SK-N-SH (cell line): ENCODE measurements around the gene CTNNA3. TPM values are rescaled to one million over a fixed set of nuclear protein-coding genes. Genes with fewer than 3 reads are reported as not detected.

ENCODE experiments used
- CTCF ChIA-PET: fragments of 300-600, 350-600 bp; formaldehyde crosslinking; extraction: SDS; loops from one replicate; lab custom pipeline; 2021; lab: Yijun Ruan, JAX
- POLR2A ChIA-PET: fragments of 350-600 bp; sonication (Branson Sonifier 250); formaldehyde crosslinking; extraction: SDS; loops from one replicate; lab custom pipeline; 2020; ENCODE audit warnings: antibody characterized with exemption, inconsistent platforms; lab: Yijun Ruan, JAX
- DNase-seq: peaks from one replicate; pipeline ENCODE4 v3.0.0; 2012
- H2AFZ ChIP-seq: fragments of 200-600 bp; sonication (generic); 2 replicates; pipeline ENCODE4 v1.8.1; 2016; ENCODE audit warnings: antibody characterized with exemption, mild to moderate bottlenecking, low read depth
- H3F3A ChIP-seq: fragments of 200-600 bp; sonication (generic); replicated peaks from 2 replicates; pipeline ENCODE3; 2016; ENCODE audit warnings: antibody characterized with exemption, mild to moderate bottlenecking; ENCODE audit not compliant: insufficient read depth
- H3K27ac ChIP-seq, 2 experiments: fragments of 200-500 bp in 1 of 2; fragments of 200-600 bp in 1 of 2; sonication (Bioruptor generic) in 1 of 2; sonication (generic), shearing (Covaris generic) in 1 of 2; 2 replicates each; pipeline versions ENCODE4 v1.5.1 to v1.6.1; 2014 to 2016; ENCODE audit warnings: low read depth in 2 of 2, inconsistent platforms in 1 of 2, low read length in 1 of 2, mild to moderate bottlenecking in 1 of 2, mixed read lengths in 1 of 2
- H3K27me3 ChIP-seq: fragments of 200-600 bp; sonication (generic), shearing (Covaris generic); 2 replicates; pipeline ENCODE4 v1.6.1; 2016; ENCODE audit warnings: mixed run types; ENCODE audit not compliant: insufficient read depth
- H3K36me3 ChIP-seq, 2 experiments: fragments of 200-500 bp in 1 of 2; fragments of 200-600 bp in 1 of 2; sonication (Bioruptor generic) in 1 of 2; sonication (generic) in 1 of 2; replicated peaks in 1 of 2; 2 replicates each; pipeline versions ENCODE3 to v1.5.1; 2014 to 2016; ENCODE audit warnings: low read length in 1 of 2, mild to moderate bottlenecking in 1 of 2; ENCODE audit not compliant: insufficient read depth in 2 of 2, control insufficient read depth in 1 of 2
- H3K4me1 ChIP-seq, 2 experiments: fragments of 200-500 bp in 1 of 2; fragments of 200-600 bp in 1 of 2; sonication (Bioruptor generic) in 1 of 2; sonication (generic), shearing (Covaris generic) in 1 of 2; 2 replicates each; pipeline versions ENCODE4 v1.5.1 to v1.6.1; 2014 to 2016; ENCODE audit warnings: low read depth in 1 of 2, low read length in 1 of 2, mixed run types in 1 of 2; ENCODE audit not compliant: insufficient read depth in 2 of 2, control insufficient read depth in 1 of 2
- H3K4me2 ChIP-seq: fragments of 200-600 bp; sonication (generic), shearing (Covaris generic); 2 replicates; pipeline ENCODE4 v1.6.1; 2017; ENCODE audit warnings: mixed run types
- H3K4me3 ChIP-seq, 2 experiments: fragments of 200-500 bp in 1 of 2; fragments of 200-600 bp in 1 of 2; sonication (Bioruptor generic) in 1 of 2; sonication (generic), shearing (Covaris generic) in 1 of 2; 2 replicates each; pipeline versions ENCODE4 v1.5.1 to v1.8.1; 2014 to 2016; ENCODE audit warnings: low read depth in 2 of 2, inconsistent platforms in 1 of 2, low read length in 1 of 2, mild to moderate bottlenecking in 1 of 2, mixed read lengths in 1 of 2, moderate library complexity in 1 of 2
- H3K79me2 ChIP-seq: fragments of 200-600 bp; sonication (generic); 2 replicates; pipeline ENCODE4 v1.8.1; 2017; ENCODE audit warnings: mild to moderate bottlenecking; ENCODE audit not compliant: insufficient read depth
- H3K9ac ChIP-seq: fragments of 200-600 bp; sonication (generic); 2 replicates; pipeline ENCODE4 v1.6.1; 2017; ENCODE audit warnings: mixed run types
- H3K9me2 ChIP-seq: fragments of 200-600 bp; sonication (generic); 2 replicates; pipeline ENCODE4 v1.6.1; 2017; ENCODE audit warnings: mixed run types
- H3K9me3 ChIP-seq: fragments of 200-600 bp; sonication (generic); 2 replicates; pipeline ENCODE4 v1.6.1; 2017; ENCODE audit warnings: mixed run types, mild to moderate bottlenecking, moderate library complexity
- H4K20me1 ChIP-seq: fragments of 200-600 bp; sonication (generic); 2 replicates; pipeline ENCODE4 v1.6.1; 2017; ENCODE audit warnings: mild to moderate bottlenecking, mixed run types; ENCODE audit not compliant: insufficient read depth
- ELF1 ChIP-seq: IDR thresholded peaks from 2 replicates; pipeline ENCODE4 v1.4.0; 2012
- FOSL2 ChIP-seq: IDR thresholded peaks from 2 replicates; pipeline ENCODE4 v1.4.0; 2012; ENCODE audit warnings: low read depth, mild to moderate bottlenecking, moderate library complexity, borderline replicate concordance
- FOXJ3 ChIP-seq: sonication (generic); formaldehyde crosslinking; IDR thresholded peaks from 2 replicates; pipeline ENCODE4 v1.5.1; 2020; ENCODE audit warnings: mild to moderate bottlenecking, missing genetic modification reagents
- JUND ChIP-seq: IDR thresholded peaks from 2 replicates; pipeline ENCODE4 v1.4.0; 2012
- MEF2A ChIP-seq: IDR thresholded peaks from 2 replicates; pipeline ENCODE4 v1.4.0; 2012; ENCODE audit warnings: low read depth, borderline replicate concordance
- MXI1 ChIP-seq: IDR thresholded peaks from 2 replicates; pipeline ENCODE4 v1.6.1; 2012; ENCODE audit warnings: mild to moderate bottlenecking, low read depth, low read length, improper control_type of control experiment
- NRF1 ChIP-seq: IDR thresholded peaks from 2 replicates; pipeline ENCODE4 v1.6.1; 2012; ENCODE audit warnings: low read depth, mild to moderate bottlenecking, low read length
- POLR2AphosphoS5 ChIP-seq: IDR thresholded peaks from 2 replicates; pipeline ENCODE4 v1.6.1; 2012; ENCODE audit warnings: low read depth, low read length
- RAD21 ChIP-seq: IDR thresholded peaks from 2 replicates; pipeline ENCODE4 v1.6.1; 2012; ENCODE audit warnings: mild to moderate bottlenecking, low read length
- RCOR1 ChIP-seq: fragments of 150-350 bp; IDR thresholded peaks from 2 replicates; pipeline ENCODE4 v1.6.1; 2017; ENCODE audit warnings: antibody characterized with exemption, low read length
- REST ChIP-seq: IDR thresholded peaks from 2 replicates; pipeline ENCODE4 v1.6.1; 2012; ENCODE audit warnings: mild to moderate bottlenecking, low read depth, low read length, moderate library complexity
- RFX5 ChIP-seq: IDR thresholded peaks from 2 replicates; pipeline ENCODE4 v1.6.1; 2012; ENCODE audit warnings: mild to moderate bottlenecking, improper control_type of control experiment, low read length
- RXRA ChIP-seq: IDR thresholded peaks from 2 replicates; pipeline ENCODE4 v1.4.0; 2012; ENCODE audit warnings: low read depth, mild to moderate bottlenecking, borderline replicate concordance
- SIN3A ChIP-seq: IDR thresholded peaks from 2 replicates; pipeline ENCODE4 v1.6.1; 2012; ENCODE audit warnings: low read depth, mild to moderate bottlenecking, low read length, moderate library complexity, borderline replicate concordance
- TCF12 ChIP-seq: IDR thresholded peaks from 2 replicates; pipeline ENCODE4 v1.4.0; 2012
- TEAD4 ChIP-seq: IDR thresholded peaks from 2 replicates; pipeline ENCODE4 v1.4.0; 2012; ENCODE audit warnings: mild to moderate bottlenecking, borderline replicate concordance; ENCODE audit not compliant: insufficient read depth
- WGBS: methylation state at CpG from one replicate; pipeline ENCODE4 v1.1.6; 2017; ENCODE audit warnings: low lambda C conversion rate; 5-methylcytosine and 5-hydroxymethylcytosine counted together
- polyA plus RNA-seq, 3 experiments: library from polyadenylated mRNA; depleted of rRNA; stranded (reverse); fragments of >200 nt; gene quantifications; 2 replicates each; pipeline ENCODE4 v1.2.3, GENCODE V29; 2012
- TF ChIP-seq, protein P1 (sequence below): IDR thresholded peaks from 2 replicates; pipeline ENCODE4; 2012
- TF ChIP-seq, protein P2 (sequence below): fragments of 200-600 bp; sonication (generic); IDR thresholded peaks from 2 replicates; pipeline ENCODE4 v1.6.1; 2017; ENCODE audit warnings: antibody characterized with exemption, mild to moderate bottlenecking, moderate library complexity
- TF ChIP-seq, protein P3 (sequence below): fragments of 150-350 bp; IDR thresholded peaks from 2 replicates; pipeline ENCODE4 v1.6.1; 2017; ENCODE audit warnings: antibody characterized with exemption, low read length, low read depth, borderline replicate concordance

Gene CTNNA3
- polyA plus RNA-seq, 1 of the 3 experiments (the other 2 are of a cell fraction) = not detected

DNA sequence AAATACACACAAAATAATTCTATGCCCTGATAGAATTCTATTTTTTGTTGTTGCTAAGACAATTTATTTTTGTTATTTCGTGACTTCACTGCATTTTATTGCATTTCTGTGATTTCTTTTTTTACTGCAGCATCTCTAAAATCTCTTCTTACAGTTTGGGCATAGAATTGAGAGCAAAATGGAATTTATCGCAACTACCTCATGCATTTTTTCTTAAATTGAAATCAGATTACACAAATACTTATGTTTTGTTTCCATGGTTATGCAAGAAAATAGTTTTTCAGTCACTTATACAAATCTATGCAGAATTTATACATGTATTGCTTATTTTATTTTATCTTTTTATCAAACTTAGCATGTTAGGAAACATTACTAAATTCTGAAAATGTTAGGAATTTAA, 1552.0 kb downstream of the CTNNA3 start:
- no peaks in the 10 kb centered on the region for H3K4me1 ChIP-seq
- TF ChIP-seq, protein P1, sequence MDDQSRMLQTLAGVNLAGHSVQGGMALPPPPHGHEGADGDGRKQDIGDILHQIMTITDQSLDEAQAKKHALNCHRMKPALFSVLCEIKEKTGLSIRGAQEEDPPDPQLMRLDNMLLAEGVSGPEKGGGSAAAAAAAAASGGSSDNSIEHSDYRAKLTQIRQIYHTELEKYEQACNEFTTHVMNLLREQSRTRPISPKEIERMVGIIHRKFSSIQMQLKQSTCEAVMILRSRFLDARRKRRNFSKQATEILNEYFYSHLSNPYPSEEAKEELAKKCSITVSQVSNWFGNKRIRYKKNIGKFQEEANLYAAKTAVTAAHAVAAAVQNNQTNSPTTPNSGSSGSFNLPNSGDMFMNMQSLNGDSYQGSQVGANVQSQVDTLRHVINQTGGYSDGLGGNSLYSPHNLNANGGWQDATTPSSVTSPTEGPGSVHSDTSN = no peak
- no peak for TF ChIP-seq RCOR1
- no peak for TF ChIP-seq RAD21
- TF ChIP-seq RXRA = no peak
- no peak for TF ChIP-seq JUND
- TF ChIP-seq POLR2AphosphoS5 = no peak
- TF ChIP-seq, protein P2, sequence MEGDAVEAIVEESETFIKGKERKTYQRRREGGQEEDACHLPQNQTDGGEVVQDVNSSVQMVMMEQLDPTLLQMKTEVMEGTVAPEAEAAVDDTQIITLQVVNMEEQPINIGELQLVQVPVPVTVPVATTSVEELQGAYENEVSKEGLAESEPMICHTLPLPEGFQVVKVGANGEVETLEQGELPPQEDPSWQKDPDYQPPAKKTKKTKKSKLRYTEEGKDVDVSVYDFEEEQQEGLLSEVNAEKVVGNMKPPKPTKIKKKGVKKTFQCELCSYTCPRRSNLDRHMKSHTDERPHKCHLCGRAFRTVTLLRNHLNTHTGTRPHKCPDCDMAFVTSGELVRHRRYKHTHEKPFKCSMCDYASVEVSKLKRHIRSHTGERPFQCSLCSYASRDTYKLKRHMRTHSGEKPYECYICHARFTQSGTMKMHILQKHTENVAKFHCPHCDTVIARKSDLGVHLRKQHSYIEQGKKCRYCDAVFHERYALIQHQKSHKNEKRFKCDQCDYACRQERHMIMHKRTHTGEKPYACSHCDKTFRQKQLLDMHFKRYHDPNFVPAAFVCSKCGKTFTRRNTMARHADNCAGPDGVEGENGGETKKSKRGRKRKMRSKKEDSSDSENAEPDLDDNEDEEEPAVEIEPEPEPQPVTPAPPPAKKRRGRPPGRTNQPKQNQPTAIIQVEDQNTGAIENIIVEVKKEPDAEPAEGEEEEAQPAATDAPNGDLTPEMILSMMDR = no peak
- TF ChIP-seq REST = no peak
- no peak for TF ChIP-seq MXI1
- TF ChIP-seq FOSL2 = no peak
- no peak for TF ChIP-seq RFX5
- TF ChIP-seq TEAD4 = no peak
- TF ChIP-seq SIN3A = no peak
- no peak for TF ChIP-seq NRF1
- no peak for TF ChIP-seq ELF1
- no peak for TF ChIP-seq FOXJ3
- no peak for TF ChIP-seq TCF12
- TF ChIP-seq, protein P3, sequence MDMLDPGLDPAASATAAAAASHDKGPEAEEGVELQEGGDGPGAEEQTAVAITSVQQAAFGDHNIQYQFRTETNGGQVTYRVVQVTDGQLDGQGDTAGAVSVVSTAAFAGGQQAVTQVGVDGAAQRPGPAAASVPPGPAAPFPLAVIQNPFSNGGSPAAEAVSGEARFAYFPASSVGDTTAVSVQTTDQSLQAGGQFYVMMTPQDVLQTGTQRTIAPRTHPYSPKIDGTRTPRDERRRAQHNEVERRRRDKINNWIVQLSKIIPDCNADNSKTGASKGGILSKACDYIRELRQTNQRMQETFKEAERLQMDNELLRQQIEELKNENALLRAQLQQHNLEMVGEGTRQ = no peak
- no peak for TF ChIP-seq MEF2A
- TF ChIP-seq, all 33 proteins: peak for 0
- no peak for DNase-seq
- H3K27me3 ChIP-seq = no peaks in the 10 kb centered on the region
- H3K9ac ChIP-seq = no peak overlapping the region
- ChIA-PET CTCF (no interaction called here), POLR2A (no interaction called here)
- no peak overlapping the region for H3K4me2 ChIP-seq
- H3F3A ChIP-seq = no peaks in the 10 kb centered on the region
- no peaks in the 10 kb centered on the region for H3K9me3 ChIP-seq
- no peak overlapping the region for H2AFZ ChIP-seq
- H3K9me2 ChIP-seq = no peaks in the 10 kb centered on the region
- H3K79me2 ChIP-seq = no peaks in the 10 kb centered on the region
- no peak overlapping the region for H3K4me3 ChIP-seq
- no peaks in the 10 kb centered on the region for H4K20me1 ChIP-seq
- no peaks in the 10 kb centered on the region for H3K36me3 ChIP-seq
- H3K27ac ChIP-seq = no peak overlapping the region
- 37% methylated on average over 2 of the region's 2 CpGs for WGBS
